NCI-H2196 (cell line): Measurements from ENCODE around the gene PXMP2.

Experiments
- DNase-seq: peaks from one replicate; lab custom pipeline; 2025; ENCODE audit not compliant: unreplicated experiment; lab: John Stamatoyannopoulos, UW

Gene PXMP2

DNA sequence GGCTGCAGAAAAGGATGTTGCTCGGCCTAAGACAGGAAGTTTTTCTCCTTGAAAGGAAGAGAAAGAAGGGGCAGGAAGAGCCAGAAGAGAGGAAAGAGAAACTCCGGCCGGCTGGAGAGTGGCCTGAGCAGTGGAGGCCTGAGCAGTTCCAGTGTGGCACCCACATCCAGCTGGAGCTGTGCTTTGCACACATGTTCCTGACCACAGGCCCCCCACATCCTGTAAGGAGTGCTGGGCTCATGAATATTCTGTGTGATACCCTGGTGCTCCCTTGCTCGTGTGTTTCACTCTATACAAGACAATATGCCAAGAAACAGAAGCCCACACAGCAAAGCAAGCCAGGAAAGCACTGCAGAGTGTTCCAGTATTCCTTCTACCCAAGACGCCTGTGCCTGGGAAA lies 27.3 kb upstream of the PXMP2 start:
- no peak for DNase-seq

DNA sequence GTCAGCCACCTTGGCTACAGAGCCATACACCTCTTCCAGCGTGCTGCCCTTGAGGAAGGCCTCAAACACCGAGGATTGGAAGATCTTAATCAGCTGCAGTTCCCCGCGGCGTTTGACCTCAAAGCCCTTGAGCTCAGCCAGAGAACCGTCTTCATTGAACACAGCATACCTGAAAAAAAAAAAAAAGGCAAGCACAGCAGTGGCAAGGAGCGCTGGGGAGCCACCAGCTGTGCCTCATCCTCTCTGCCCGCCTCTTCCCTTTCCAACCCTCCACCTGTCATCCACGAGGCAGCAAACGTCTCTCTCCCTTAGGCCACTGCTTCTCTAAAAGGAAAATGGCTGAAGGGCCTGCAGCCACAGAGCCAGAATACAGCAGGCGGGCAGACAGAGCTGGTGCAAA lies 26.4 kb upstream of the PXMP2 start:
- DNase-seq, result no peak

DNA sequence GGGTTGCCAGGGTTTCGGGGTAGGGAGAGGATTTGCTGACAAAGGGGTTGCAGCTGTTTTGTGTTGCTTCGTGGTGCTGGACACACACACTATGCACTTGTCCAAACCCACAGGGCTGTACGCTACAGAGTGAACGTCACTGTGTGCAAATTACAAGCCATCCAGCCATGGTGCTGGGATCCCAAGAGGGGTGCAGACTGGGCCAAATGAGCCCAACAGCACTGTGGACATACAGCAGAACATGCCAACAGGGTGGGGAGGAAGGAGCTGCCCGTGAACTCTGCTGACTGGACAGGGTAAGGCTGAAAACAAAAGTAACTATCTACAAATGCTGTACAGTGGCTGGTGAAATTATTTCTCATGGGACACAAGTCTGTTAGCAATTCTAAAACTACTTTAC lies 25.4 kb upstream of the PXMP2 start:
- DNase-seq, result no peak

DNA sequence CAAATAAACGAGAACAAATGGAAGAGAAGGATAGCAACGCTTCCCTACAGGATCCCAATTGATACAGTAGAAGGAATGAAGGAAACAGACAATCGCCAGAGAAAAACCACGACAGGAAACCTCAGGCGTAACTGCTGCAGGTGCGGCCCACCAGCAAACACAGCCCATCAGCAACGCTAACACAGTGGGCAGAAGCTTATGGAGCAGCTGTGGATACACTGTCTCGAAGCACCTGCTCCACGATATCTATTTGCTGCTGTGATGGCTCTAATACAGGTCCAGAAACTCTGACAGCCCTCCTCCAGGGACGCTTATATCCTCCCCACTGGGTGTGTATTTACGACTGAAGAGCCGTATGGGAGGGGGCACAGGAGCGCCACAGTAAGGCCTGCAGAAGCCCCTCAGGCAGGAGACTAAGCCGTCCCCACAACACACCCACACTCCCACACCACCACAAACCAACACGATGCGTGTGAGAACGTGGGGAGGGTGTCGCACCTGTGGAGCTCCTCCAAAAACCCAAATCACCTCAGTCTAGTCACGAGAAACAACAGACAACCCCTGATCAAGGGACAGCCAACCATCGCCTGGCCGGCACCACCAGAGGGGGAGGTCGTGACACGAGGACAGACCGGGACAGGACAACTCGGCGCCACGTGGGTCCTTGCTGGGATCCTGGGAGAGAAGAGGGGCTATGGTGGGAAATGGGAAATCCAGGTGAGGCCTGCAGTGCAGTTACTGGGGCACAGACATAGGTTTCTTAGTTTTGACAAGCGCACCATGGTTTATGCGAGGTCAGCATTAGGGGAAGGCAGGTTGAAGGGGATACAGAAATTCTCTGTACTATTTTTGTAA lies 24.3 kb upstream of the PXMP2 start:
- no peak for DNase-seq

DNA sequence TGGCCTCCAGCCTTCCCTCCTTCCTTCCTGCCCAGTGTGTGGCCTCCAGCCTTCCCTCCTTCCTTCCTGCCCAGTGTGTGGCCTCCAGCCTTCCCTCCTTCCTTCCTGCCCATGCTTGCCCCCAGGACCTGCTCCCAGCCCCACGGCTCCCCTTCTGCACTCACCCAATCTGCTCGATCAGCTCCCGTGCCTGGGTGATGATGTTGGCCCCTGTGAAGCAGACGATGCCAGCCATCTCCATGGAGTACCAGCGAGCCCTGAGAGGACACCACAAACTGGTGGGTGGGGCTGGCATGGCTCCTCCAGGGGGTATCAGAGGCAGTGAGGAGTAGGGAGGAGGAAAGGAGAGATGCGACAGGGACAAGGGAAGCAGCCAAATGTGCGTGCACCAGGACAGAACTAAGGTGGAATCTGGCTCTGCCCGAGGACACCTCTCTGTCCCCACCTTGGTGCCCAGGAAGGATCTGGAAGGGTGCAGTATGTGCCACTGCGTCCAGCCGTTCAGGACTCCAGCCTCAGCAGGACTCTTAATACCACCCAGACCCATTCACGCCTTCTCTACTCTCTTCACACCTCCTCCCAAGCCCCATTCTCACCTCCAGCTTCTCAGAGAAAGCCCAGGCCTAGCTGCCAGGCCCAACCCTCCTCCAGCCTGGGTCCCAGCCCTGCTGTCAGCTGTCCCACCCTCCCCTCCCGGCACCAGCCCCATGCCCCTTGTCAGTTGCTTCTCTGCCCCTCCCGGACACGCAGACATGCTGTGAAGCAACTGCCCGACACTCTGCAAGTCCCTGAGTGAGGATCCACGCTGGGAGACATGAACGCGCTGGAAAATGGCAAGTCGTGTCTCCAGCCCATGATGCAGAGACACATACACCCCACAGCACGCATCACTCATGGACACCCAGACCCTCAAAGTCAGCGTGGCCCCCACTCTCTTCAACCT lies 22.9 kb upstream of the PXMP2 start:
- DNase-seq, result no peak

DNA sequence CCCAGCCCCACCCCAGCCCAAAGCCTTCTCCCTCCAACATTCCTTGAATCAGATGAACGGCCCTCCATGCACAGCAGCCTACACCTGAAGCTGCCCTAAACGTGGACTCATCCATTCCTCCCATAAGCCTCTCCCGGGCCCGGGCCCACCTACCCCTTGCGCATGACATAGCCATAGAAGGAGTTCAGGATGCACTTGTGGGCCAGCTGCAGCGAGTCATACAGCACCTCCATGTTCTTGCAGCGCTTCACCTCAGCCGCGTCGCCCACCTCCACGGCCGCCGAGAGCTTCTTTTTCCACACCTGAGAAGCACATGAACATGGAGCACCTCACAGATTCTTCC lies 22.3 kb upstream of the PXMP2 start:
- DNase-seq, result no peak

DNA sequence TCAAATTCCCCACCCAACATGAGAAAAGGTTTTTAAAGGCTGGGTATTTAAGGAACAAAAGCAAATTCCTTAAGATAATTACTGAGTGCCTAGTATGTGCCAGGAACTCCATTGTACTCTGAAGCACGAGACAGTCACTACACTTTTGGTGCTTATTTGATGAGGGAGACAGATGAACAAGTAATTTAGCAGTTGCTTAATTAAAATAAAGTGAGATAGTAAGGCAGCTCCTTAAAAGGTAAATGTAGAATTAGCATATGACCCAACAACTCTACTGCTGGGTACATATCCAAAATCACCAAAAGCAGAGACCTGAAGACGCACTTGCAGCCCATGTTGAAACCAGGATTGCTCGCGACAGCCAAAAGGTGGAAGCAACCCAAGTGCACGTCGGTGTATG lies 21.6 kb upstream of the PXMP2 start:
- DNase-seq, result no peak

DNA sequence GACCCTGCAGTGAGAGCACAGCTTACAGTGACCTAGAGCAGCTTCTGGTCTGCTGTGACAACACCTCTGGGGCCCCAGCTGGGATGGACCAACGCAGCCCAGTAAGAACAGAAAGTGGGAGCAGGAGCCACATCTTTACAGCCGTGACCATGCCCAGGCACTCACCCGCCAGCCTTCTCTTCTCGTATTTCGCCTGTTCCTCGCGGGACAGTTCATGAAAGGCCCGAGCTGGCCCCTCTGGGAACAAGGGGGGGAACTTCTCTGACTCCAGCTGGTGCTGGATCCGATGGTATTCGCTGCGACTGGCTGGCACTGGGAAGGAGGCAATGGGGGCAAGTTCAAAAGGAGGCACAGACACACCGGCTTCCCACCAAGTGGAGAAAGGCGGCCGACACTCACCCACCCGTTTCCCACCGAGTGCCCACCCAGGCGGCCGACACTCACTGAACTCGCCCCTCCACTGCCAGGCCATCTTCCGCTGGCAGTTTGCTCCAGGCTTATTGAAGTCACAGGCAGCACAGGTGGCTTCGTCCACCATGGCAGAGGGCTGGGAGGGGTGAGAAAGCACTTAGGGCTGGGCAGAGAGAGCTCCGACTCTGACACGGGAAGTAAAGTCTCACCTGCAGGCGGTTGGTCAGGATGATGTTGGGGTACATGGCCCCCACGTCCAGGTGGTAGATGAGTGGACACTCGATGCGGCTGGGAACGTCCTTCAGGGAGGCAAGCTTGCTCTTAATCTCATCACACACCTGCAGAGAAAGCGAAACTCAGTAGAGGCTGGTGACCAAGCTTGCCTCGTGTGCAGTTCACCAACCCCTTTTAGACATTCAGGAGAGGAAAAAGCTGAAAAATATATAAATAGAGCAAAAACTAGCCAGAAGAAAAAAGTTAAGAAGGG lies 18.9 kb upstream of the PXMP2 start:
- no peak for DNase-seq

DNA sequence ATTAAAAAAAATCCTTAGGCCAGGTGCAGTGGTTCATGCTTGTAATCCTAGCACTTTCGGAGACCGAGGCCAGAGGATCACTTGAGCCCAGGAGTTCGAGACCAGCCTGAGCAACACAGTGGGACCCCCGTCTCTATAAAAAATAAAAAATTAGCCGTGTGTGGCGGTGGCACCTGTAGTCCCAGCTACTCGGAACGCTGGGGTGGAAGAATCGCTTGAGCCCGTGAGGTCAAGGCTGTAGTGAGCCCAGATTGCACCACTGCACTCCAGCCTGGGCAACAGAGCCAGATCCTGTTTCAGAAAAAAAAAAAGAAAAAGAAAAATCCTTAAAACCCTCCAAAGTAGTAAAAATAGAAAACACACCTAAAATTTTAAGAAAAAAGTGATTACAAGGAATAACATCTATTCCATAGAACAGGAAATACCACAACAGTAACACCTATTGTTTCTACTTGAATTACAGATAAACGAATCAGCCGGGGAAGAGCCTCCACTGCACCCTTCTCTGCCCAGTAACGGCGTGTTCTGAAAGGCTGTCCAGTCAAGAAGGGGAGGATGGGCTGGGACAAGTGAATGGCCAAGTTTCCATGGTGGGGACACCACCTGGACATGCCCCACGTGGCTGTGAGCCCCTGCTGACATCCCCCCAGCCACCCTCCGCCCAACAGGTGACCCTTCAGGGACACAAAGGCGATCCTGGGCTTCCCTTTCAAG lies 18.1 kb upstream of the PXMP2 start:
- DNase-seq, result no peak

DNA sequence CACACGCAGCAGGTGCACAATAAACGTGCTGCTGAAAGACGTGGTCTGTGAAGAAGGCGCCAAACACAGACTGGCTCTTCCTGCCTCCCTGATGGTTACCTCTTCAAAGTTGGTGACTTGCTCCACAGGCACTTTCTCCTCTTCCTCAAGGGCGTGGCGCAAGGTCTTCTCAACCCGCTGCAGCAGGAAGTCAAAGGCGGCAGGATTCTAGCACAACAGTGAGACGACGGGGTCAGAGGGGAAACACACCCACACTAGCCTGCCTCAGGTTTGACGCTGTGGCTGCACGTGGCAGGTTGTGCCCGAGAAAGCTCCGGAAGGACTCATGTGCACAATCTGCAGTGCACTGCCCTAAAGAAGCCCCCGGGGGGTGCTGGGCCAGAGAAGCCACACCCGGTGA lies 15.3 kb upstream of the PXMP2 start:
- no peak for DNase-seq

DNA sequence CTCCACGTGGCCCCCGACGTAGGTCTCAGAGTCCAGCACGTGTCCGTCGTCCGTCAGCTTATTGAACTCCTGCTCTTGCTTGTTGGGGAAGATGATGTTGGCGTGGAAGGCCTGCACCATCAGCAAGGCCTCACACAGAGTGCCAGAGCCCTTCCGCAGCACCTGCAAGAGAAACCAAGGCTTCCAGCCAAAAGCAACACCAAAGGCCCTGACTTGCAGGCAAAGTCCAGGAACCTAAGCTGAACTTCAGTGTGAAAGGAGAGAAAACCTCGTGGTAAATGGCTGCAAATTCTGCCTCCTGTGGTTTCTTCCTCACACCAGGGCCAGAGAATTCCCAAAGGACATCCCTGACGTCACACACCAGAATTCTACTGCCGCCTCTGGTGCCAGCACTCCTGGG lies 14.7 kb upstream of the PXMP2 start:
- no peak for DNase-seq

DNA sequence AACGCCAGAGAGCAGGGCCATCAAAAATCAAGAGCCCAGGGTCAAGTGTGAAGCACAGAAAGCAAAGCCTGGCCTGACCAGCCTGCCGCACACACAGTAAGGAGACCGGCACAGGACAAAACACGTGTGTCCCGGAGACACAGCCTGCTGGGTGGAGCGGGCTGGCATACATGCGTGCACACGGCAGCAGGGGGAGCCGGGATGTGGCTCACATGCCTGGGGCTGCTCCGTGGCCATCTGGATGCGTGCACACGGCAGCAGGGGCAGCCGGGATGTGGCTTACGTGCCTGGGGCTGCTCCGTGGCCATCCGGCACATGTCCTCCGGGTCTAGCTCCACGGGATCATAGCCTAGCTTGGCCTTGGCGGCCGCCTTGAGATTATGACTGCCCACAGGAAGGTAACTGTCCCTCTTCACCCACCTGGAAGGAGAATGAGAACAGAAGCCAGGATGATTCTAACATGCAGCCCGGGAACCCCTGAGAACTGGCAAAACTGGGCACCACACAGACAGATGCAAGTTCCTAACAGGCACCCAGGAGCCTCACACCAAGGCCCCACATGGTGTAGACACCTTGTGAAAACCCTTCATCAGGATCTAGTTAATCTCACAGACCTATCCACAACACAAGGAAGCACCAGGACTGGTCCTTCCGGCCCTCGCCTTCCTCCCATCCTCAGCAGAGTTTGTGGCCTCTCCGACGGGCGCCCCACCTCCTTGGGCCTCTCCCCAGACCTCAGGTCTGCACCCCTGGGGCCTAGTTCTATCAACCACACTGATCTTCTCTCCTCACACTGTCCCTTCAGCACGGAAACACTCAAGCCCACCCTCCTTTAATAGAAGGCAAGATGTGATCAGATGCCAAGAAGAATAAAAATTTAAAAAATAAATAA lies 13.9 kb upstream of the PXMP2 start:
- DNase-seq, result no peak

DNA sequence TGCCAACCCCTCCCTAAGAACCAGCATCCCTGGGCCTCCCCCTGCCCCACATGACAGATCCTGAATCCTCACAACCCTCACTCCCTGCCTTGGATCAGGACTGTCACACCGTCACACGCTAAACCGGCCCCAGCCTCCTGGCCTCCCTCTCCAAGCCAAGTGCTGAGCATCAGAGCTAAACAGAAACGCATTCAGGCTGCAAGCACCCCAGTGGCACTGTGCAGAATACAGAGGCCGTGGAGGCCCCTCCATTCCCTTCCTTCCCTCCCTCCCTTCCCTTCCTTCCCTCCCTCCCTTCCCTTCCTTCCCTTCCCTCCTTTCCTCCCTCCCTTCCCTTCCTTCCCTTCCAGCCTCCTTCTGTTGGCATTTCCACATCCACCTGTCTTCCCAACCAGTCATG lies 12.8 kb upstream of the PXMP2 start:
- no peak for DNase-seq

DNA sequence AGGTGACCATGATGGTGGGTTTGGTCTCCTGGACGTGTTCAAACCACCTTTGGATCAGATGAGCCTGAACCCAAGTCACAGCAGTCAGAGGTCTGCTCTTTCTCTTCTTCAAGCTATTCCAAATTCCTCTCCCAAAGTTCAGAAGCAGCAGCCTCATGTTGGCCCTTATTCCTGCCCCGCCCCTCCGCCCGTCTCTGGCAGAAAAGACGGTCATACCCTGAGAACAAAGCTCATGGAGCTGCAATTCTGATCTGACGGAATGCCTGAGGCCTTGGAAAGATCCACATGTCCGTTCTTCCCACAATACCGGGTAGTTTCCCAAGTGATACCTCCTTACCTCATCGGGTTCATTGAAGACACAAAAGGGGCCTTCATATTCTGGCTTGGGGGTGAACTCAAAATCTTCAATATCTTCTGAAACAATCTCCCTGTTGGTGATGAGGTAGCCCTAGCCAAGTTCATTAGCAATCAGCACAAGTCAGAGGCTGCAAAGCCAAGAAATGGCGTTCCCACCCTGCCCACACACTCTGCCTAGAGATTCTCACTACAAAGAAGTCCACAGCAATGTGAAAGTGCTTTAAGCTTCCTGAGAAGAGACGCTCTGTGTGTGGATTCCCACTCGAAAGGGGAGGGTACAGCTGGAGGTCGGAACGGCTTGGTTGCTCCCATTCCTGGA lies 11.5 kb upstream of the PXMP2 start:
- no peak for DNase-seq

DNA sequence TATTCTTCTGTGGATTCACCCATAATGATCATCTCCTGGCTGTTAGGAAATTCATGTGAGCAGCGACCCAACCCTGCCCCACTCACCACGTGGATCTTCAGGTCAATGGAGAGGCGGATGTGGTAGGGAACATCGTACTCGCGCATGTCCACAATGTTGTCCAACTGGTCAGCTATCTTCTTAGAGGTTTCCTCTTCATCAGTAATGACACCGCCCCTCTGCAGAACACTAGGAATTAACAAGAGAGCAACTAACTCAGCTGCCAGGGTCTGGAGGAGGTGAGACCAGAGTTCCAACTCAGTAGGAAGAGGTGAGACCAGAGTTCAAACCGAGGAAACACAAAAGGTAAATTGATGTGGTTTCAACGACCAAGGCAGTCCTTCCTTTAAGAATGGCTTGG lies 9.9 kb upstream of the PXMP2 start:
- no peak for DNase-seq

DNA sequence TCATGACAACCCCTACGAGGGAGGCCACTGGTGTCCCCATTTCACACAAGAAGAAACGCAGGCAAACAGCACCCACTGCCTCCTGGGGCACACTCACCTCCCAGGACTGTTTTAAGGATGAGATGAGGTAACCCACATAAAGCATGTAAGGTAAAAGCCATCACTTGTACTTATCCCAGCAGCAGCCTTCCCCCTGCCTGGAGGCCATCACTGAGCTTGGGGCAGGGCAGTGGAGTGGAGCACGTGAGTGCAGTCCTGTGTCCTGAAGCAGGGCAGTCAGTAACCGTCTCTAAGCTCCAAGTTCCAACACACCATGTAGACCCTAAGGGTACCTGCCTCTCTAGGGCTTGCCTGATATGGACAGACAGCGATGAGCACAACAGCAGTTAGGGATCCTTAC lies 2.0 kb upstream of the PXMP2 start:
- DNase-seq, result no peak

DNA sequence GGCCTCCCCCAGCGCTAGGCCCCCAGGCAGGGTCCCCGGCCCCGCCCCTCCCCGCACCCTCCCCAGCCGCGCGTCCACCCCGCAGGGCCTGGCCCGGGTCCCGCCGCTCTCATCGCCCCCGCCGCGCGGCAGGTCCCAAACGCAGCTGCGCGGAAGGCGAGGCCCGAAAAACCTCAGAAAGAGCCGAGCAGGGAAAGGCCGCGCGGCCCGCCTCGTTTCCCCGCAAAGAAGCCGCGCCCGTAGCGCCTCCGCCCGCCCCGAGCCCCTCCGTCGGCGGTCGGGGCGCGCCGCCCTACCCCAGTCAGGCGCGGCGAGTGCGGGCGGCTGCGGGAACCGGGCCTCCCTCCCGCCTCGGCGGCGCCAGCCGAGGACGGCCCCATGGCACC lies 569 bp upstream of the PXMP2 start:
- DNase-seq, result no peak

DNA sequence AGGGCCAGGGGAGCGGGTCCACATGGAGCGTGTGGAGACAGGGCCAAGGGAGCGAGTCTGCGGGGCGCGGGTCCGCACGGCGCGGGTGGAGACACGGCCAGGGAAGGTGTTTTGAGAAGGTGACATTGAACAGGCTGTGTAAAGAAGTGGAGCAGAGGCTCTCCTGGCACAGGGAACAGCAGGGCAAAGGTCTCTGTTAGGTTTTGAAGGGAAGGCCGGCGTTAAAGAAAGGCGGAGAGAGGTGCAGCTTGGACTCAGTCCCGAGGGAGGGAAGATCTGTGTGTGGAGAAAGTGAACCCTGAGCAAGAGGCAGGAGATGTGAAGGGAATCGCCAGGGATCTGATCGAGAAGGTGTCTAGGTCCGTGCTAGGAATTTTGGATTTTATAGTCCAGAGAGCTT lies 1.8 kb downstream of the PXMP2 start:
- no peak for DNase-seq

DNA sequence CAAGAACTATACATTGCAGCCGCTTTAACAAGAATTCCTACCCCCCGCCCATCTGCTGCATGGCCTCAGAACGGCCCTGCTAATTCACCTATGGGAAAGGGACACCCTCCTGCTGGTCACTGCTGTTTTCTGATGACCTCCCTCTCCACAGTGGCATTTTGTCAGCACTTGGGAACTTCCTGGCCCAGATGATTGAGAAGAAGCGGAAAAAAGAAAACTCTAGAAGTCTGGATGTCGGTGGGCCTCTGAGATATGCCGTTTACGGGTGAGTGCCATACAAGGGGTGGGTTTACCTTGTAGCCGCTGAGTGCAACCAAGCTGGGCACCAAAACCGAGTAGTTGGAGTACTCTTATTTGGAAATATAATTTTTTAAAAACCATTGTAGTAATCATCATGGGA lies 2.7 kb downstream of the PXMP2 start:
- DNase-seq, result no peak
